Measurements from ENCODE around the gene DDX10.

DNA sequence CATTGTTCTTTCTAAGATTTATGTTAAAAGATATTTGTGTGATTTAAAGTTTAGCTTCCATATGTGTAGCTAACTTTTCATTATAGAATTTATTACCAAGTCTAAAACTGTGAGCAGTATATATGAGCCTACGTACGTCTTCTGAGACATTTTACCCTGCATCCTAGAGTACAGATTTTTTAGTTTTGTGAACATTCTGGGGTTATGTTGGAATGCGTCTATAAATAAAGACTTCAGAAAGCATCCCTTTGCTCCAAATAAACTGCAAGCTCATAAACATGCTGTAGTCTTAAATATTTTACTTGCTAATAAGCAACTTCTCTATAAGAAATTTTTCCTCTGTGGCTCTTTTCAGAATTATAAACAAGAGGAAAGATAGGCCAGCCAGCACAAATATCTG lies 236.5 kb downstream of the DDX10 start:
- no peak for TF ChIP-seq POLR2A (IDR thresholded peaks at IDR 0.05)
- TF ChIP-seq, protein P1, sequence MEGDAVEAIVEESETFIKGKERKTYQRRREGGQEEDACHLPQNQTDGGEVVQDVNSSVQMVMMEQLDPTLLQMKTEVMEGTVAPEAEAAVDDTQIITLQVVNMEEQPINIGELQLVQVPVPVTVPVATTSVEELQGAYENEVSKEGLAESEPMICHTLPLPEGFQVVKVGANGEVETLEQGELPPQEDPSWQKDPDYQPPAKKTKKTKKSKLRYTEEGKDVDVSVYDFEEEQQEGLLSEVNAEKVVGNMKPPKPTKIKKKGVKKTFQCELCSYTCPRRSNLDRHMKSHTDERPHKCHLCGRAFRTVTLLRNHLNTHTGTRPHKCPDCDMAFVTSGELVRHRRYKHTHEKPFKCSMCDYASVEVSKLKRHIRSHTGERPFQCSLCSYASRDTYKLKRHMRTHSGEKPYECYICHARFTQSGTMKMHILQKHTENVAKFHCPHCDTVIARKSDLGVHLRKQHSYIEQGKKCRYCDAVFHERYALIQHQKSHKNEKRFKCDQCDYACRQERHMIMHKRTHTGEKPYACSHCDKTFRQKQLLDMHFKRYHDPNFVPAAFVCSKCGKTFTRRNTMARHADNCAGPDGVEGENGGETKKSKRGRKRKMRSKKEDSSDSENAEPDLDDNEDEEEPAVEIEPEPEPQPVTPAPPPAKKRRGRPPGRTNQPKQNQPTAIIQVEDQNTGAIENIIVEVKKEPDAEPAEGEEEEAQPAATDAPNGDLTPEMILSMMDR (IDR thresholded peaks at IDR 0.05): no peak
